SK-N-SH (cell line): Measurements from ENCODE around the gene WNT9B.

ENCODE experiments used
- GATA2 ChIP-seq: sonication (generic); formaldehyde crosslinking; IDR thresholded peaks from 2 replicates; pipeline ENCODE4 v1.5.0; 2020; ENCODE audit warnings: mild to moderate bottlenecking, missing genetic modification reagents
- SIN3A ChIP-seq: IDR thresholded peaks from 2 replicates; pipeline ENCODE4 v1.6.1; 2012; ENCODE audit warnings: low read depth, mild to moderate bottlenecking, low read length, moderate library complexity, borderline replicate concordance
- TF ChIP-seq, protein P1 (sequence below): fragments of 200-600 bp; sonication (generic); IDR thresholded peaks from 2 replicates; pipeline ENCODE4 v1.6.1; 2017; ENCODE audit warnings: antibody characterized with exemption, mild to moderate bottlenecking, moderate library complexity

DNA sequence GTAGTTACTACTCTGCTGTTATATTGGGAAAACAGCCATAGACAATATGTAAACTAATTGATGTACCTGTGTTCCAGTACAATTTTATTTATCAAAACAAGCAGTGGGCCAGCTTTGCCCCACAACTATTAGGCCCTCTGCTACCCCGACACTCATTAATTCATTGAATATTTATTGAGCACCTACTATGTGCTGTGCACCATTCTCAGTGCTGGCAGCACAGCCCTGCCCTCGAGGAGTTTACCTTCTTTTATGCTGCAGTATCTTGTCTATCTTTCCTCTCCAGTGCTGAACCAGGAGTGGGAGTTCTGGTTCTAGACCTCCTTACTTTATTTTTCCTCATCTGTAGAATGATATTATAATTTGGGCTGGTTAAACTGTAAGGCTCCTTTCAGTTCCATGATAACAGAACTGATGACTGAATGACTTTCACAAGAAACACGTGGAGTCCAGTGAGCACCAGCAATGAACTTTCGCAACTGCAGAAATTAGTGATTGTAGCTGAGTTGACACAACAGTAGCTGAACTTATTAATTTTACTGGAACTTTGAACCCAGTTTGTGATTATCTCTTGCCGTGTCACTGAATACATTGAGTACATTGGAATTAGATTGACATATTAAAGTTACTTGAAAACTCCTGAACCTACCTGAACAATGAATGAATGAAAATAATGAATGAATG is 73.9 kb downstream of the WNT9B start:
- TF ChIP-seq SIN3A: no peak
- no peak for TF ChIP-seq GATA2 (CRISPR knock-in tag)
- TF ChIP-seq, protein P1, sequence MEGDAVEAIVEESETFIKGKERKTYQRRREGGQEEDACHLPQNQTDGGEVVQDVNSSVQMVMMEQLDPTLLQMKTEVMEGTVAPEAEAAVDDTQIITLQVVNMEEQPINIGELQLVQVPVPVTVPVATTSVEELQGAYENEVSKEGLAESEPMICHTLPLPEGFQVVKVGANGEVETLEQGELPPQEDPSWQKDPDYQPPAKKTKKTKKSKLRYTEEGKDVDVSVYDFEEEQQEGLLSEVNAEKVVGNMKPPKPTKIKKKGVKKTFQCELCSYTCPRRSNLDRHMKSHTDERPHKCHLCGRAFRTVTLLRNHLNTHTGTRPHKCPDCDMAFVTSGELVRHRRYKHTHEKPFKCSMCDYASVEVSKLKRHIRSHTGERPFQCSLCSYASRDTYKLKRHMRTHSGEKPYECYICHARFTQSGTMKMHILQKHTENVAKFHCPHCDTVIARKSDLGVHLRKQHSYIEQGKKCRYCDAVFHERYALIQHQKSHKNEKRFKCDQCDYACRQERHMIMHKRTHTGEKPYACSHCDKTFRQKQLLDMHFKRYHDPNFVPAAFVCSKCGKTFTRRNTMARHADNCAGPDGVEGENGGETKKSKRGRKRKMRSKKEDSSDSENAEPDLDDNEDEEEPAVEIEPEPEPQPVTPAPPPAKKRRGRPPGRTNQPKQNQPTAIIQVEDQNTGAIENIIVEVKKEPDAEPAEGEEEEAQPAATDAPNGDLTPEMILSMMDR: no peak
